SU-DHL-6 (cell line): ENCODE data around the gene ANTXR1.

Source experiments
- EZH2phosphoT487 ChIP-seq: fragments of 200-600 bp; sonication (generic), shearing (Covaris generic); conservative IDR thresholded peaks from 2 replicates; pipeline ENCODE4 v1.6.1; 2018; ENCODE audit warnings: mild to moderate bottlenecking, antibody characterized with exemption, low read length, moderate library complexity, mixed read lengths
- TF ChIP-seq, protein P1 (sequence below): fragments of 200-600 bp; sonication (generic); IDR thresholded peaks from one replicate; pipeline ENCODE4 v1.5.1; 2017; ENCODE audit warnings: antibody characterized with exemption, mild to moderate bottlenecking, low read length, moderate library complexity; ENCODE audit not compliant: insufficient read depth, poor library complexity, severe bottlenecking

DNA sequence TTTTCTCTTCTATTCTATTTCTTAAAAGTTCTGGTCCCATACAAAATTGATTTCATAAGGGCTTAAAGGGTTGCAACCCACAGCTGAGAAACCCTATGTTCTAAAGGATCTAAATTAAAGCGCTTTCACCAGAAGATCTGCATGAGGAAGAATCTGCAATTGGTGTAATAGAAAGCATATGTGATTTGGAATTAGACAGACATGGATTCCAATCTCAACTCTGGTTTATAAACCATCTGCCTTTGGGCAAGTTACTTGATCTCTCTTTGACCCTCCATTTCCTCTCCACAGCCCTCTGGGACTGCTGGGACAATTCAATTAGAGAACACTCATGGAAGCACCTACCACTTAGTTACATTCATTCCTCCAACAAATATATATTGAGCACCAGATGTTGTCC is 178.7 kb downstream of the ANTXR1 start:
- TF ChIP-seq, protein P1, sequence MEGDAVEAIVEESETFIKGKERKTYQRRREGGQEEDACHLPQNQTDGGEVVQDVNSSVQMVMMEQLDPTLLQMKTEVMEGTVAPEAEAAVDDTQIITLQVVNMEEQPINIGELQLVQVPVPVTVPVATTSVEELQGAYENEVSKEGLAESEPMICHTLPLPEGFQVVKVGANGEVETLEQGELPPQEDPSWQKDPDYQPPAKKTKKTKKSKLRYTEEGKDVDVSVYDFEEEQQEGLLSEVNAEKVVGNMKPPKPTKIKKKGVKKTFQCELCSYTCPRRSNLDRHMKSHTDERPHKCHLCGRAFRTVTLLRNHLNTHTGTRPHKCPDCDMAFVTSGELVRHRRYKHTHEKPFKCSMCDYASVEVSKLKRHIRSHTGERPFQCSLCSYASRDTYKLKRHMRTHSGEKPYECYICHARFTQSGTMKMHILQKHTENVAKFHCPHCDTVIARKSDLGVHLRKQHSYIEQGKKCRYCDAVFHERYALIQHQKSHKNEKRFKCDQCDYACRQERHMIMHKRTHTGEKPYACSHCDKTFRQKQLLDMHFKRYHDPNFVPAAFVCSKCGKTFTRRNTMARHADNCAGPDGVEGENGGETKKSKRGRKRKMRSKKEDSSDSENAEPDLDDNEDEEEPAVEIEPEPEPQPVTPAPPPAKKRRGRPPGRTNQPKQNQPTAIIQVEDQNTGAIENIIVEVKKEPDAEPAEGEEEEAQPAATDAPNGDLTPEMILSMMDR = no peak
- no peak for TF ChIP-seq EZH2phosphoT487
